Epithelial cell of esophagus (primary cell): Measurements from ENCODE around the gene DCAF17.

Experiments used
- DNase-seq: peaks from one replicate; pipeline ENCODE4 v3.0.0; 2010; ENCODE audit warnings: low read depth
- H3K4me3 ChIP-seq: 2 replicates; pipeline ENCODE4 v1.5.1; 2011; ENCODE audit warnings: mild to moderate bottlenecking, low read length, control low read depth
- CTCF ChIP-seq: IDR thresholded peaks from 2 replicates; pipeline ENCODE4 v1.5.1; 2011; ENCODE audit warnings: low read depth, mild to moderate bottlenecking, low read length, control low read depth, inconsistent platforms; ENCODE audit not compliant: insufficient read depth; ENCODE audit errors: missing control alignments

The DCAF17 gene

GRCh38 chr2:171521361-171522051 lies 87.5 kb downstream of the DCAF17 start:
- no peak for TF ChIP-seq CTCF
- H3K4me3 ChIP-seq: peak overlapping the region; percentile 70
- no peak for DNase-seq

DNA sequence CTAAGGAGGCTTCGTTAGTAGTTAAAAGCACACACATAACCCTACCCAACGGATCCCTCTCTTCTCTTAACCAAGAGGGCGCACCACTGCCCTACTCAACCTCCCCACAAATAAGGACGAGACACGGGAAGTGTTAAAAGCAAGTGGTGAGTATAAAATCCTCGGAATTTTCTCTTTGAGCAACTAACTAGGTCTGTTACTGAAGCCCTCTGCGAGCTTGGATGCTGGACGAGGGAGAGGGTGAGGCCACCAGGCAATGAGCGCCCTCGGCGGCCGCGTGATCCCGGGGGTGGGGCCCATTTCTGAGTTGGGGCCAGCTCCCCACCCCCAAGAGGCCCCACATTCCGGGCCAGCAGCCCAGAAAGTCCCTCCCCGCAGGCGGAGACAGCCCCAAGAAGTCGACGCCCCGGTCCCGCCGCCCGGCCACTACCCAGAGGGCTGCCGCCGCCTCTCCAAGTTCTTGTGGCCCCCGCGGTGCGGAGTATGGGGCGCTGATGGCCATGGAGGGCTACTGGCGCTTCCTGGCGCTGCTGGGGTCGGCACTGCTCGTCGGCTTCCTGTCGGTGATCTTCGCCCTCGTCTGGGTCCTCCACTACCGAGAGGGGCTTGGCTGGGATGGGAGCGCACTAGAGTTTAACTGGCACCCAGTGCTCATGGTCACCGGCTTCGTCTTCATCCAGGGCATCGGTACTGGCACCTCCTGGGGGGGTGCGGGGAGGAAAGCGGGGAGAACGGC lies 88.2 kb downstream of the DCAF17 start, which contains the start of gene CYBRD1:
Gene CYBRD1 (plus strand): TSS at position 423 of the 736 bp plus-strand sequence. CDS start 72 bp downstream, at position 495.
- no peak for TF ChIP-seq CTCF
- peak within 1 kb of the TSS; percentile 70 for H3K4me3 ChIP-seq
- DNase-seq: peak; percentile 39

DNA sequence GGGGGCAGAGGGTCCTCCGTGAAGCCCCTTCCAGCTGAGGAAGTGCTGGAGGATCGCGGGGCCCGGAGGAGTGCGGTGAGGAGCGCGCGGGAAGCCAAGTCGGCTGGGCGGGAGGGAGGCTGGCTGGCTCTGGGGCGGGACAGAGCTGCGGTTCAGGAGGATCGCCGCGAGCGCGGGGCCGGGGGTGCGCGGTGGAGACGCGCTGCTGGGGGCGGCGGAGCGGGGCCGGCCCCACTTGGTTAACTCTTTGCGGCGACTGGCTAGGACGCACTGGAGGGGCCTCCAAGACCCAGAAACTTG lies 88.7 kb downstream of the DCAF17 start:
- H3K4me3 ChIP-seq: peak overlapping the region; percentile 70
- TF ChIP-seq CTCF: no peak
- DNase-seq: peak; percentile 30

- peak overlapping the region; percentile 70 for H3K4me3 ChIP-seq
- TF ChIP-seq CTCF: no peak
- DNase-seq: peak; percentile 64
Measured at GRCh38 chr2:171523088-171524017, 89.3 kb downstream of the DCAF17 start.

DNA sequence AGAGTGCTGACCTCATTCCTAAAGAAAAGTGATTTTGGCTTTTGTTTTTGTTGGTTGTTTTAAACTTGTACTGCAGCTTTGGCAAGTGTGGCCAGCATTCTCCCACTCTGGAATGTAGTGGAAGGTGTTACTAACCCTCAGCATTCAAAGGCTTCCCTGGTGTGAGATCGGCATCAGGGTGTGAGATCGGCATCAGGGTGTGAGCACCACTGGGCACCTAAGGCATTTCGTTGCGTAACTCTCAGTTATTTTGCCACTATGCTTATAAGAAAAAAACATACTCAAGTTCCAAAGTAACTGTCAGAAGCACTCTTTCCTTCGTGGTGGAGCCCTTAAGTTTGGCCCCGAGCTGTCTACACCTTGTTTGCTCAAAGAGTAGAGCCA lies 90.0 kb downstream of the DCAF17 start:
- DNase-seq: peak; percentile 88
- no peak for TF ChIP-seq CTCF
- H3K4me3 ChIP-seq: peak overlapping the region; percentile 70

GRCh38 chr2:171529914-171530313 lies 95.9 kb downstream of the DCAF17 start:
- TF ChIP-seq CTCF: peak; percentile 51
- H3K4me3 ChIP-seq: no peak overlapping the region
- no peak for DNase-seq
